ENCODE results near the gene ANO10.

Gene ANO10

DNA sequence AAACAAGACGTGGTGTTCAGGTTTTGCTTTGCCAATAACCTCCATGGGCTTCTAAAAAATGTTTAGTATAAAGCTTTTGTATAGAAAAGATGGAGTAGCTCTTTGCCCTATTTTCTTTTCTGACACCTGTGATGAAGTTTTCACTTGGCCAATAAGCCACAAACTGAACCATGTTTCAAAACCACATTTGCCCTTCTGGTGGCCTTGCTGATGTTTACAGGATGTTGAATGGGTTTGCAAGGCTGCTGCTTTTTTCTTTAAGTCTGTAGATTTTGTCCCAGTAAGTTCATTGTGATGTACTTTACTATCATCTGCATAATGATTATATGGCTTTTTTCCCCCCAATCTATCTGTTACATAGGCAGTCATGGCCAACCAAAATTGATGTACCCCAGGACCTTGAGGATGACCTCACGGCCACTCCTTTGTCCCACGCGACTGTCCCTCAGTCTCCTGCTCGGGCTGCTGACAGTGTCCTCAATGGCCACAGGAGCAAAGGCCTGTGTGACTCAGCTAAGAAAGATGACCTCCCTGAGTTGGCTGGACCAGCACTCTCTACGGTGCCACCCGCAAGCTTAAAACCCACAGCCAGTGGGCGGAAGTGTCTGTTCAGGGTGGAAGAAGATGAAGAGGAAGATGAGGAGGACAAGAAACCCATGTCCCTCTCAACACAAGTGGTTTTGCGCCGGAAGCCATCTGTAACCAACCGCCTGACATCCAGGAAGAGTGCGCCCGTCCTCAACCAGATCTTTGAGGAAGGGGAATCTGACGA lies 274.6 kb downstream of the ANO10 start:
- DNase-seq (ENCODE audit: low read depth in 3 of 3), result no peak

GRCh38 chr3:43345877-43346276 lies 275.9 kb downstream of the ANO10 start:
- no peak for DNase-seq (ENCODE audit: low read depth in 3 of 3)

GRCh38 chr3:43345246-43345645 lies 276.6 kb downstream of the ANO10 start:
- no peak for DNase-seq (ENCODE audit: low read depth in 3 of 3)

DNA sequence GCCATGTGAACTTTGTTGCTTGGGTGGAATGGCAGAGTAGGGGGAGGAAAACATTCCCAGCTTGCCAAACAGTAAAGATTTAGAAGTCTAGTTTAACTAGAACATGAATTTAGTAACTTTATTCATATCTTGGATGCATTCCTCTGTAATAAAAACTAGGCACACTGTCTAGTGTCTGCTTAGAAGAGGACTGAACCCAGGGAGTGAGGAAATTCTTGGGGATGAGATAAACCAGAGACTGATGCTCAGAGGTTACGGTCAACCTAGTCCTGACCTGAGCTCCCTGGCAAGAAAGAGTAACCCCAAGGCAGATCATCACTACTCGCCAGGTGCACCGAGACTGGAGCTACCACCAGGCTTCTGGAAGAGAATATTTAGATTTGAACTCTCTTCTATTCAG lies 277.3 kb downstream of the ANO10 start:
- DNase-seq (ENCODE audit: low read depth in 3 of 3), result no peak

GRCh38 chr3:43343815-43344214 lies 278.0 kb downstream of the ANO10 start:
- no peak for DNase-seq (ENCODE audit: low read depth in 3 of 3)

- DNase-seq (ENCODE audit: low read depth in 3 of 3), result no peak
These were observed 278.6 kb downstream of the ANO10 start for GRCh38 chr3:43343185-43343584.

DNA sequence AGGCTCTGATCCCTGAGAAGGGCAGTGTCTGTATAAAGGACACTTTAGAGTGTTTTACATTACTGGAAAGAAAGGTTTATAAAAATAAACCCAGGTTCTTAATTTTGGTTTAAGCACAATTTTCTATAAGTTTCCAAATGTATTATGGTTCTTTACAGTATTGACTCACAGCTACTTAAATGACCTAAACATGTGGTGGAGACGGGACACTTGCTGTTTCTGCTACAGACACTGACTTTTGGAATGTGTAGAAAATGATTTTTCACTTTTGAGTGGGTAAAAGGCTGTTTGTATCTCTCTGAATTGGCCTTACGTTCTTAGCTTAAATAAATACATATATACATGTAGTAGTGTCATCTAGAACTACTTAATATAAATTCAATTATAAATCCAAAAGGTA lies 280.0 kb downstream of the ANO10 start:
- DNase-seq (ENCODE audit: low read depth in 3 of 3), result no peak

DNA sequence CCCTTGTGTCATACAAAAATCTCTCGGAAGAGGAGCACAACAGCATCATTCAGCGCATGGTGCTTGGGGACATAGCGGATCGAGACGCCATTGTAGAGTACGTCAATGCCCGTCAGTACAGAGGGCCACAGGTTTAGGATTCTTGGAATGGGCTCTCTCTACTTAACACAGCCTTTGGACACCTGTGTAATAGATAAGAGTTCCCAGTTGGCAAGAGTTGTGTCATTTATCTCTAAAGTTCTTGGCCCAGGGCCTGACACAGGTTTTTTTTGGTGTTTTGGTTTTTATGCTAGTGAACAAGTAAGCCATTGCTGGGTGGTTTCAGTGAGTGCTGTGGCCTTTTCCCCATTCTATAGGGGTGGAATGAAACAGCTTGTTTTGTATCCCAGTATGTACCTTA lies 281.4 kb downstream of the ANO10 start:
- no peak for DNase-seq (ENCODE audit: low read depth in 3 of 3)

DNA sequence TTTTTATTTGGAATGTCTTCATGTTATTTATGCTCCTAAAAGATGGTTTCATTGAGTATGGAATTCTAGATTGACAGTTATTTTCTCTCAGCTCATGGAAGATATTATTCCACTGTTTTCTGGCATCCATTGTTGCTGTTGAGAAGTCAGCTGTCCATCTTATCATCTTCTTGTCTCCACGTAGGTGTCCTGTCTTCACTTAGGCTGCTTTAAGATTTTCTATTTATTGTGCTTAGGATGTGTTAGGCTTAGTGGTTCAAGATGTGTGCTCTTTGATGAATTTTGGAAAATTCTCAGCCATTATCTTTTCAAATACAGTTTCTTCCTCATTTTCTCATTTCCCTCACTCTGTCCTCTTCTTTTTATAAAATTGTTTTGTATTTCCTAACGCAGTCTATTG lies 283.5 kb downstream of the ANO10 start:
- DNase-seq (ENCODE audit: low read depth in 3 of 3), result no peak

GRCh38 chr3:43335799-43336198 lies 286.0 kb downstream of the ANO10 start:
- no peak for DNase-seq (ENCODE audit: low read depth in 3 of 3)

DNA sequence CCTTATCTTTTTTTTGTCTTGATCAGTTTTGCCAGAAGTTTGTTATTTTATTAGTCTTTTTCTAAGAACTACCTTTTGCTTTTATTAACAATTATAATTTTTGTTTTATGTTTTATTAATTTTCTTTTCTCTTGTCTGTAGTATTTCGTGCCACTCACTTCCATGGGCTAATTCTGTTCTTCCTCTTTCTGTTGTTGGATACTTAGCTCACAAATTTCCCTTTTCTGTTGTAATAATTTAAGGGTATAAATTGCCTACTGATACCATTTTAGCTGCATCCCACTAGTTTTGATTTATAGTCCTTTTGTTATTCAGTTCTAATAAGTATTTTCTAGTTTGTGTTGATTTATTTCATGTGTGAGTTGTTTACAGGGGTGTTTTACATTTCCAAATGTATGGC lies 286.8 kb downstream of the ANO10 start:
- DNase-seq (ENCODE audit: low read depth in 3 of 3), result no peak

DNA sequence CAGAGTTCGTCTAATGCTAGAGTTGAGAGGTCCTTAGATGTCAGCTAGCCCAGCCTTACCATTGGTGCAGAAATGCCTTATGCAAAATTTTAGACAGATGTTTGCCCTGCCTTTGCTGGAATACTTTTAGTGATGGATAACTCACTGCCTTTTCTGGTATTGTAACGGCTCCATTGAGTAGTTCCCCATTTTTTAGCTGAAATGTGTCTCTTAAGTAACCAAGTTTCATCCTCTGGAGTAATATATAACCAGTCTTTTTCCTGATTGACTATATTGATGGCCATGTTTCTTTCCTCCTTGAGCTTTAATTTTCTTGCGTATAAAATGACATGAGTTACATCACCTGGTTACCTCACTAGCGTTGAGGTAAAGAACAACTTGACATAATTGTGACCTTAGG lies 290.4 kb downstream of the ANO10 start:
- no peak for DNase-seq (ENCODE audit: low read depth in 3 of 3)

GRCh38 chr3:43330981-43331380 lies 290.8 kb downstream of the ANO10 start:
- no peak for DNase-seq (ENCODE audit: low read depth in 3 of 3)

- DNase-seq (ENCODE audit: low read depth in 3 of 3), result no peak
These were observed 293.2 kb downstream of the ANO10 start for GRCh38 chr3:43328653-43329052.

GRCh38 chr3:43327582-43327979 lies 294.2 kb downstream of the ANO10 start:
- no peak for DNase-seq (ENCODE audit: low read depth in 3 of 3)

DNA sequence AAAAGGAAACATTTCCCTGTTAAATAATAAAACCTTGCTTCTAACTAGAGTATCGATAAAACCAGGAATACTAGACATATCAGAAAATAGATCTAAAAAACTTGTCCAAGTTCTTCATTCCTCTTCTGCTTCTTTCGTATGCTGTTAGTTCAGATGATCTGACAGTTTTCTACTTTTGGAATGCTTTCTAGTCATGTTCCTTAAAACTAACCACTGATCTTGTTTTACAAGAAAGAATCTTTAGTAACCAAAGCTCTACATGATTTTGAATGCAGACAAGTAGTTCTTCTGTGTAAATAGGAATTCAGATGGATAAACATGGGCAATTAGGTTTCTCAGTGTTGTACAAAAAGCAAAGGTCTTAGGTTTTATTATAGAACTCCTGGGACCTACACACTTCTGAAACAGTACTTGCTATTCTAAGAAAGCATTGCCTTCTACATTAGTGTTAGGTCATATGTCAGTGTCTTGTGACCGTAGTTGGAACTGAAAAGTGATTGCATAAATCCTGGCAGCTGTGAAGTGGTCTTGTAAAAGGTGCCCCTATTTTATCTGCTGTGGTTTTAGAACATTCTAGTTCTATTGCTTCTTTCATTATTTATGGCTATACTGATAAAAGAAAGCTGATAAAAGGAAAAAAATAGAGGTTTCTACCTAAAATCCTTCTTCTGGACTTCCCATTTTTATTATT lies 294.8 kb downstream of the ANO10 start:
- DNase-seq (ENCODE audit: low read depth in 3 of 3), result no peak

DNA sequence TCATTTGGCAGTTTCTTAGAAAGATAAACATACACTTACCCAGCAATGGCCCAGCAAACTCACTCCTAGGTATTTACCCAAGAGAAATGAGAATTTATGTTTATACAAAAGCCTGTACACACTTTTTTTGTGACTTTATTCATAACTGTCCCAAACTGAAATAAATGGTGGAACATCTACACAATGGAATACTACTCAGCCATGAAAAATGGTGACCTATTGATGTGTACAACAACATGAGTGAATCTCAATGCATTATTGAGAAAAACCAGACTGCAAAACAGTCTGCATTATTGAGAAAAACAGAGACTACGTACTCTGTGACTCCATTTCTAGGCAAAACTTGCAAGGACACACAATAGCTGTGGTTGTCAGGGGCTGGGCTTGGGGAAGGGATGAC lies 298.3 kb downstream of the ANO10 start:
- DNase-seq (ENCODE audit: low read depth in 3 of 3), result no peak

DNA sequence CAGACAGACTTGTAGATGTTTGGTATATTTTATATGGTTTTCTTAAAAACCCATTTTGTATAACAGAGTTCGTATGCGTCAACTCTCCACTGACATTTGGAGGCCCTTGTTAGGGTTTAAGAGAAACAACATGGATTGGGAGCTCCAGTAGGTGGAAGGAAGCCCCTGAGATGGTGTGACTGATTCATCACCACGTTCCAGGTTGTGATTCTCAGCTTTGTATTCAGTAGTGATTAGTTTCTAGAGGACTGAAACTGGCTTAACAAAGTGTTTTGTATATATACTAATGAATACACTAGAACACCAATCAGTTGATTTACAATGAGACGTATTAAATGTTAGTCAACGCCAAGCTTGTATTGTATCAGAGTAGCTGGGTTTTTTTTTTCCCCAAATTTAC lies 301.5 kb downstream of the ANO10 start:
- no peak for DNase-seq (ENCODE audit: low read depth in 3 of 3)

- DNase-seq (ENCODE audit: low read depth in 3 of 3), result no peak
These were observed 302.0 kb downstream of the ANO10 start for GRCh38 chr3:43319794-43320193.

DNA sequence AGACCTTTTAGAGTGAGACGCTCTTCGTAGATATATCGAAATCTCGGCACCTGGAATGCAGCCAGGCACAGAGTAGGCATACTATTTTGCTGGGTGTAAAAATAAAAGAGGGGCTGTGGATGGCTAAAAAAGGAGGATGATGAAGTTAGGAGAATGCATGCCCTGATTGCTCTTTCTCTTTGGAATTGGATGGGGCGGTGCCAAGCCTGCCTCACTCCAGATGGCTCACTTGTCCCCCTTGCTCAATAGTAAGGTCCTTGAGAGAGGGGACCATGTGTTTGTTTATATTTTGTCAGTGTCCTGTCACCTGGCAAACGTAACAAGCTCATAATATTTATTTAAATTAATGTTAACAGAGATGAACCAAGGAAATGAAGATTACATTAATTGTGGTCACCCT lies 302.4 kb downstream of the ANO10 start:
- DNase-seq (ENCODE audit: low read depth in 3 of 3), result no peak

- no peak for DNase-seq (ENCODE audit: low read depth in 3 of 3)
These were observed 304.1 kb downstream of the ANO10 start for GRCh38 chr3:43317461-43318316.

DNA sequence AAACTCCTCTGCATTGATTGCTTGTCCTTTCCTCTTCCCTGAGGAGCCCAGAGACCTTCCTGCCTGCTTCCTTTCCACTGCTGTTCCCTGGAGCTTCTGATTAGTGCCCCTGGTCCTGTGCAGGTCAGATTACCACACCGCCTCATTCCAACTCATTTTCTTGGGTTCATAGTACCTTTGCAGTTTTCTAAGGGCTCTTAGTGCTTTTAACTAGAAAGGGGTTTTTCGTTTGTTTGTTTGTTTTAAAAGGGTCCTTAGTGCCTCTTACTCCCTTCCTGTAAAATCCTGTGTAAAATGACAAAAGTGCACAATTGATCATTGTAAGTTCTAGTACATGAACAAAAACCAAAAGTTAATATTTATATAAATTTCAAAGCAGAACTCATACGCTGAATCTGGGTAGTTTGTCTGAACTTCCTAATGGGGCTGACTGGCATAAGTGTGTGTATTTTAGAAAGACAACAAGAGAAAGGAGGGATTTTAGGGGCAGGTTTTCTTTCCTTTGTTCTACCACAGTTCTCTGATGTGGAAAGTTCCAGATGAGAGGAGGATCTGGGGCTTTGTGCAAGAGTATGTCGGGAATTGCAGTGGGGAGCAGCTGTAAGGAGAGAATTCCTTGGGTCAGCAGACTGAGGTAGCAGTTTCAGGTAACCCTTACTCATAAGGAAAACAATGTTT lies 304.9 kb downstream of the ANO10 start:
- DNase-seq (ENCODE audit: low read depth in 3 of 3), result no peak

Data from stimulated activated CD4-positive, alpha-beta T cell treated with anti-CD3 and anti-CD28 coated beads, TNF-alpha, amount 100 ng/mL, for 24 hours (primary cell).